PC-3 (cell line): ENCODE measurements around the gene TRIM38. TPM values are rescaled to one million over a fixed set of nuclear protein-coding genes. Genes with fewer than 3 reads are reported as not detected.

Experiments used
- ATAC-seq: fragments of 200-7000 bp; cut with Tn5 transposase; 2 replicates; pipeline ENCODE4 v1.9.1; 2020; ENCODE audit warnings: mild to moderate bottlenecking, moderate library complexity
- BruUV-seq: library from RNA; stranded (reverse); fragments of 400-500 nt; replicated peaks from 2 replicates; lab custom pipeline; 2021; lab: Mats Ljungman, UMichigan
- CTCF ChIA-PET: fragments of 300-600 bp; sonication (Branson Sonifier 250); formaldehyde crosslinking; loops from one replicate; lab custom pipeline; 2022; ENCODE audit warnings: antibody characterized with exemption; lab: Charles Lee
- POLR2A ChIA-PET: fragments of 300-600 bp; sonication (Branson Sonifier 250); formaldehyde crosslinking; loops from one replicate; lab custom pipeline; 2022; ENCODE audit warnings: antibody characterized with exemption; ENCODE audit not compliant: unreplicated experiment; lab: Charles Lee
- DNase-seq: peaks from one replicate; pipeline ENCODE4 v3.0.0-alpha.2; 2015
- H2AFZ ChIP-seq: fragments of 300-600 bp; sonication (generic); 2 replicates; pipeline ENCODE4 v1.6.0; 2016; ENCODE audit warnings: antibody characterized with exemption, low read length
- H3F3A ChIP-seq: fragments of 300-600 bp; sonication (generic); one replicate; pipeline ENCODE4 v1.6.0; 2017; ENCODE audit warnings: antibody characterized with exemption, low read length, control low read depth, mild to moderate bottlenecking; ENCODE audit not compliant: unreplicated experiment
- H3K27ac ChIP-seq: fragments of 300-600 bp; sonication (generic); 2 replicates; pipeline ENCODE4 v1.5.1; 2016; ENCODE audit warnings: mild to moderate bottlenecking, low read length
- H3K27me3 ChIP-seq: fragments of 300-600 bp; sonication (generic); 2 replicates; pipeline ENCODE4 v1.6.1; 2016; ENCODE audit warnings: low read length, mixed read lengths
- H3K36me3 ChIP-seq: fragments of 300-600 bp; sonication (generic); 2 replicates; pipeline ENCODE4 v1.6.1; 2016; ENCODE audit warnings: low read depth, mixed run types, low read length, mixed read lengths
- H3K4me1 ChIP-seq: fragments of 300-600 bp; sonication (generic); 2 replicates; pipeline ENCODE4 v1.5.1; 2016; ENCODE audit warnings: low read length; ENCODE audit not compliant: insufficient read depth
- H3K4me2 ChIP-seq: fragments of 300-600 bp; sonication (generic); 2 replicates; pipeline ENCODE4 v1.6.0; 2016; ENCODE audit warnings: low read length
- H3K4me3 ChIP-seq: fragments of 300-600 bp; sonication (generic); 2 replicates; pipeline ENCODE4 v1.5.1; 2016; ENCODE audit warnings: mild to moderate bottlenecking, low read length, mixed read lengths
- H3K79me2 ChIP-seq: fragments of 300-600 bp; sonication (generic); 2 replicates; pipeline ENCODE4 v1.6.1; 2017; ENCODE audit warnings: low read length, mixed read lengths
- H3K9ac ChIP-seq: fragments of 300-600 bp; sonication (generic); 2 replicates; pipeline ENCODE4 v1.6.0; 2016; ENCODE audit warnings: mild to moderate bottlenecking, low read length
- H3K9me2 ChIP-seq: fragments of 300-600 bp; sonication (generic); replicated peaks from 2 replicates; pipeline ENCODE4 v1.6.1; 2016; ENCODE audit warnings: mixed run types, low read length, mixed read lengths
- H3K9me3 ChIP-seq: fragments of 300-600 bp; sonication (generic); 2 replicates; pipeline ENCODE4 v1.6.1; 2016; ENCODE audit warnings: low read length, mixed read lengths
- H4K20me1 ChIP-seq: fragments of 300-600 bp; sonication (generic); 2 replicates; pipeline ENCODE4 v1.6.1; 2016; ENCODE audit warnings: low read length, mixed read lengths
- CTCF ChIP-seq: fragments of 300-600 bp; sonication (generic); conservative IDR thresholded peaks from 2 replicates; pipeline ENCODE4 v1.5.1; 2017; ENCODE audit warnings: antibody characterized with exemption, low read depth, mild to moderate bottlenecking, low read length
- EZH2 ChIP-seq: fragments of 300-600 bp; sonication (generic); IDR thresholded peaks from one replicate; pipeline ENCODE4 v1.6.1; 2017; ENCODE audit warnings: antibody characterized with exemption, mild to moderate bottlenecking, low read length; ENCODE audit not compliant: unreplicated experiment
- EZH2phosphoT487 ChIP-seq: fragments of 300-600 bp; sonication (generic); IDR thresholded peaks from 2 replicates; pipeline ENCODE4 v1.6.1; 2018; ENCODE audit warnings: mild to moderate bottlenecking, antibody characterized with exemption, low read length, borderline replicate concordance
- intact Hi-C: fragments of 100-400 bp; cut with micrococcal nuclease; formaldehyde crosslinking; loops from 2 replicates; pipeline ENCODE4 v1.9.0; 2023
- total RNA-seq: library from RNA; depleted of rRNA; stranded (reverse); fragments of >200 nt; gene quantifications from 2 replicates; pipeline ENCODE4 v1.2.3, GENCODE V29; 2014

Gene TRIM38
- total RNA-seq, 1 experiment from 2014 or later: 5.6 TPM

DNA sequence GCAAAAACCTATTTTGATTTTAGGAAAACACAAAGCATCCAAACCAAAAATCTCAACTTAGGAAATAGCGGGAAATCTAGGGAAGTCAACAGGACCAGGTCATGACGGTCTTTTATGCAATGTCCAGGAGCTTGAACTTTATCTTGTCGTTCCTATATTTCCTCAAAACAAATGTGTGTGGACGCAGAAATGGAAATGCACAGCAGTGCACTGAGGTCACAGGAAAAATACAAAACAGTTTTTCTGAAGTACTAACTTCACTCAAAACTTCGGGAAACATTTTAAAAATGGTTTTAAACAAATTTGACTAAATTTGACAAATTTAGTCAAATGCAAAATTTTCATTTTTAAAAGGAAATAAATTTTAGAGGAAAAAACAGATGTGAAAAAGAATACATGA lies 26.6 kb upstream of the TRIM38 start:
- Histone ChIP-seq H2AFZ (no peak overlapping the region), H4K20me1 (no peaks in the 10 kb centered on the region), H3K27me3 (no peaks in the 10 kb centered on the region), H3K4me2 (no peak overlapping the region), H3K79me2 (no peaks in the 10 kb centered on the region), H3K9ac (no peak overlapping the region), H3K9me3 (no peaks in the 10 kb centered on the region), H3K4me1 (peaks cover 11% of the 10 kb centered on the region), H3K9me2 (no peaks in the 10 kb centered on the region), H3K4me3 (no peak overlapping the region), H3F3A (no peaks in the 10 kb centered on the region), H3K27ac (no peak overlapping the region), H3K36me3 (no peaks in the 10 kb centered on the region)
- no peak for ATAC-seq
- CTCF ChIA-PET: no interaction called here
- no peak for DNase-seq
- no TSS peak for BruUV-seq
- intact Hi-C loops: no loop called here
- POLR2A ChIA-PET: no interaction called here
- TF ChIP-seq EZH2: no peak
- no peak for TF ChIP-seq EZH2phosphoT487
- no peak for TF ChIP-seq CTCF

- no peaks in the 10 kb centered on the region for H3F3A ChIP-seq
- H3K36me3 ChIP-seq: no peaks in the 10 kb centered on the region
- intact Hi-C loops: no loop called here
- H3K9me3 ChIP-seq: no peaks in the 10 kb centered on the region
- no peaks in the 10 kb centered on the region for H3K79me2 ChIP-seq
- no peak overlapping the region for H3K9ac ChIP-seq
- H3K4me1 ChIP-seq: peaks cover 6% of the 10 kb centered on the region
- ATAC-seq: no peak
- no peaks in the 10 kb centered on the region for H4K20me1 ChIP-seq
- ChIA-PET CTCF (no interaction called here), POLR2A (no interaction called here)
- no peak for TF ChIP-seq EZH2
- TF ChIP-seq EZH2phosphoT487: no peak
- TF ChIP-seq CTCF: no peak
- H3K4me3 ChIP-seq: no peak overlapping the region
- no peaks in the 10 kb centered on the region for H3K9me2 ChIP-seq
- no peak overlapping the region for H2AFZ ChIP-seq
- H3K27ac ChIP-seq: no peak overlapping the region
- DNase-seq: no peak
- BruUV-seq: no TSS peak
- H3K27me3 ChIP-seq: no peaks in the 10 kb centered on the region
- no peak overlapping the region for H3K4me2 ChIP-seq
These were observed 23.0 kb upstream of the TRIM38 start for GRCh38 chr6:25939593-25939992.

GRCh38 chr6:25942561-25943147 lies 19.9 kb upstream of the TRIM38 start:
- Histone ChIP-seq H3K9ac (no peak overlapping the region), H3K79me2 (no peaks in the 10 kb centered on the region), H3K27ac (no peak overlapping the region), H3F3A (no peaks in the 10 kb centered on the region), H3K27me3 (no peaks in the 10 kb centered on the region), H2AFZ (no peak overlapping the region), H3K4me3 (no peak overlapping the region), H3K36me3 (no peaks in the 10 kb centered on the region), H4K20me1 (no peaks in the 10 kb centered on the region), H3K4me1 (no peaks in the 10 kb centered on the region), H3K4me2 (no peak overlapping the region), H3K9me3 (no peaks in the 10 kb centered on the region), H3K9me2 (no peaks in the 10 kb centered on the region)
- ATAC-seq: peak; percentile 97
- BruUV-seq: no TSS peak
- ChIA-PET CTCF (interaction anchor here (1.1 kb wide), 1 partner anchor 39 kb away, joined by 8 read pairs; no protein-coding TSS in a partner anchor), POLR2A (no interaction called here)
- peak; percentile 68 for DNase-seq
- TF ChIP-seq EZH2 (no peak), EZH2phosphoT487 (no peak), CTCF (peak; percentile 87)
- intact Hi-C loops: loop anchor here (1.0 to 10.0 kb wide), 4 partner anchors 52 to 328 kb away; no protein-coding TSS in a partner anchor
